ENCODE data around the gene PCDHGC4.

- TF ChIP-seq CTCF (IDR thresholded peaks at IDR 0.05; ENCODE audit: extremely low read depth in 1 of 2, insufficient read depth in 1 of 2, low read depth in 1 of 2, low read length in 2 of 2) (no peak), POLR2A (IDR thresholded peaks at IDR 0.05; ENCODE audit: low read depth, low read length) (no peak), EZH2 (IDR thresholded peaks at IDR 0.05; ENCODE audit: borderline replicate concordance, low read depth, low read length, severe bottlenecking) (no peak), POLR2AphosphoS5 (IDR thresholded peaks at IDR 0.05; ENCODE audit: insufficient read depth, low read depth, low read length) (no peak), GATA2 (IDR thresholded peaks at IDR 0.05; ENCODE audit: insufficient read depth, insufficient read length, low read depth, low read length) (no peak), MAX (IDR thresholded peaks at IDR 0.05; ENCODE audit: insufficient read depth, insufficient read length) (no peak), FOS (IDR thresholded peaks at IDR 0.05; ENCODE audit: borderline replicate concordance, insufficient read depth, low read length) (no peak)
Observed at GRCh38 chr5:141512911-141513626, 28.2 kb downstream of the PCDHGC4 start.
